ENCODE results near the gene RABAC1. TPM values are rescaled to one million over a fixed set of nuclear protein-coding genes. Genes with fewer than 3 reads are reported as not detected.

The RABAC1 gene
- total RNA-seq, 1 donor from 2014 or later, result 41.3 TPM

- intact Hi-C loops (cut with micrococcal nuclease), result no loop called here
- H3K9me3 Mint-ChIP-seq, result no peaks in the 10 kb centered on the region
- H3K36me3 Mint-ChIP-seq (ENCODE audit: low read depth), result no peaks in the 10 kb centered on the region
- no peak overlapping the region for H3K27ac Mint-ChIP-seq
- H3K4me1 Mint-ChIP-seq (ENCODE audit: low read depth), result no peaks in the 10 kb centered on the region
- H3K4me3 Mint-ChIP-seq, result no peak overlapping the region
- peaks cover 3% of the 10 kb centered on the region for H3K27me3 Mint-ChIP-seq (ENCODE audit: insufficient read depth)
- no peak for DNase-seq (ENCODE audit: low spot score)
Observed at GRCh38 chr19:41977916-41978315, 18.8 kb upstream of the RABAC1 start.

GRCh38 chr19:41974652-41975051 is 15.5 kb upstream of the RABAC1 start:
- Mint-ChIP-seq H3K4me1 (ENCODE audit: low read depth) (no peaks in the 10 kb centered on the region), H3K36me3 (ENCODE audit: low read depth) (no peaks in the 10 kb centered on the region), H3K27ac (no peak overlapping the region), H3K9me3 (no peaks in the 10 kb centered on the region), H3K4me3 (no peak overlapping the region), H3K27me3 (ENCODE audit: insufficient read depth) (no peaks in the 10 kb centered on the region)
- no peak for DNase-seq (ENCODE audit: low spot score)
- intact Hi-C loops (cut with micrococcal nuclease), result no loop called here

GRCh38 chr19:41971363-41971762 is 12.2 kb upstream of the RABAC1 start:
- Mint-ChIP-seq H3K4me1 (ENCODE audit: low read depth) (no peaks in the 10 kb centered on the region), H3K4me3 (no peak overlapping the region), H3K36me3 (ENCODE audit: low read depth) (no peaks in the 10 kb centered on the region), H3K27me3 (ENCODE audit: insufficient read depth) (peaks cover 3% of the 10 kb centered on the region), H3K9me3 (no peaks in the 10 kb centered on the region), H3K27ac (no peak overlapping the region)
- intact Hi-C loops (cut with micrococcal nuclease), result no loop called here
- DNase-seq (ENCODE audit: low spot score), result no peak

GRCh38 chr19:41969772-41970458 is 10.8 kb upstream of the RABAC1 start:
- intact Hi-C loops (cut with micrococcal nuclease), result no loop called here

GRCh38 chr19:41968751-41969595 is 9.9 kb upstream of the RABAC1 start:
- Mint-ChIP-seq H3K36me3 (ENCODE audit: low read depth) (no peaks in the 10 kb centered on the region), H3K4me3 (no peak overlapping the region), H3K4me1 (ENCODE audit: low read depth) (no peaks in the 10 kb centered on the region), H3K9me3 (no peaks in the 10 kb centered on the region), H3K27ac (no peak overlapping the region), H3K27me3 (ENCODE audit: insufficient read depth) (peaks cover 3% of the 10 kb centered on the region)
- intact Hi-C loops (cut with micrococcal nuclease), result no loop called here
- DNase-seq (ENCODE audit: low spot score), result no peak

More at GRCh38 chr19:41969772-41970458, 10.8 kb upstream of the RABAC1 start:
- no peak for DNase-seq (ENCODE audit: low spot score)
- Mint-ChIP-seq H3K4me1 (ENCODE audit: low read depth) (no peaks in the 10 kb centered on the region), H3K27me3 (ENCODE audit: insufficient read depth) (peaks cover 3% of the 10 kb centered on the region), H3K9me3 (no peaks in the 10 kb centered on the region), H3K27ac (no peak overlapping the region), H3K4me3 (no peak overlapping the region), H3K36me3 (ENCODE audit: low read depth) (no peaks in the 10 kb centered on the region)

GRCh38 chr19:41967054-41967783 is 8.1 kb upstream of the RABAC1 start:
- intact Hi-C loops (cut with micrococcal nuclease), result no loop called here
- H3K27me3 Mint-ChIP-seq (ENCODE audit: insufficient read depth), result peaks cover 4% of the 10 kb centered on the region
- H3K27ac Mint-ChIP-seq, result no peak overlapping the region
- H3K4me1 Mint-ChIP-seq (ENCODE audit: low read depth), result no peaks in the 10 kb centered on the region
- H3K4me3 Mint-ChIP-seq, result no peak overlapping the region
- no peaks in the 10 kb centered on the region for H3K9me3 Mint-ChIP-seq
- no peaks in the 10 kb centered on the region for H3K36me3 Mint-ChIP-seq (ENCODE audit: low read depth)
- no peak for DNase-seq (ENCODE audit: low spot score)

- H3K4me1 Mint-ChIP-seq (ENCODE audit: low read depth), result no peaks in the 10 kb centered on the region
- intact Hi-C loops (cut with micrococcal nuclease), result no loop called here
- H3K27ac Mint-ChIP-seq, result no peak overlapping the region
- H3K9me3 Mint-ChIP-seq, result no peaks in the 10 kb centered on the region
- H3K4me3 Mint-ChIP-seq, result no peak overlapping the region
- no peaks in the 10 kb centered on the region for H3K36me3 Mint-ChIP-seq (ENCODE audit: low read depth)
- DNase-seq (ENCODE audit: low spot score), result no peak
- H3K27me3 Mint-ChIP-seq (ENCODE audit: insufficient read depth), result peaks cover 4% of the 10 kb centered on the region
Observed at GRCh38 chr19:41965106-41965505, 6.0 kb upstream of the RABAC1 start.

GRCh38 chr19:41960973-41961372 is 1.9 kb upstream of the RABAC1 start:
- no peaks in the 10 kb centered on the region for H3K36me3 Mint-ChIP-seq (ENCODE audit: low read depth)
- H3K9me3 Mint-ChIP-seq, result no peaks in the 10 kb centered on the region
- H3K27ac Mint-ChIP-seq, result no peak overlapping the region
- intact Hi-C loops (cut with micrococcal nuclease), result no loop called here
- no peak for DNase-seq (ENCODE audit: low spot score)
- peak overlapping the region; percentile 52 for H3K4me3 Mint-ChIP-seq
- peaks cover 17% of the 10 kb centered on the region for H3K4me1 Mint-ChIP-seq (ENCODE audit: low read depth)
- H3K27me3 Mint-ChIP-seq (ENCODE audit: insufficient read depth), result peaks cover 2% of the 10 kb centered on the region

- H3K36me3 Mint-ChIP-seq (ENCODE audit: low read depth), result no peaks in the 10 kb centered on the region
Observed at GRCh38 chr19:41958367-41959055, 610 bp downstream of the RABAC1 start.

GRCh38 chr19:41957838-41958366 is 1.2 kb downstream of the RABAC1 start:
- intact Hi-C loops (cut with micrococcal nuclease), result loop anchor here (1.0 to 2.0 kb wide), 2 partner anchors 13 to 87 kb away; no protein-coding TSS in a partner anchor
- Mint-ChIP-seq H3K4me3 (peak overlapping the region; percentile 88), H3K27ac (peak overlapping the region; percentile 89), H3K4me1 (ENCODE audit: low read depth) (peaks cover 17% of the 10 kb centered on the region), H3K27me3 (ENCODE audit: insufficient read depth) (no peaks in the 10 kb centered on the region), H3K36me3 (ENCODE audit: low read depth) (no peaks in the 10 kb centered on the region), H3K9me3 (no peaks in the 10 kb centered on the region)
- peak; percentile 31 for DNase-seq (ENCODE audit: low spot score)

More at GRCh38 chr19:41958367-41959055, 610 bp downstream of the RABAC1 start:
- Mint-ChIP-seq H3K4me3 (peak overlapping the region; percentile 88), H3K4me1 (ENCODE audit: low read depth) (peaks cover 17% of the 10 kb centered on the region), H3K9me3 (no peaks in the 10 kb centered on the region), H3K27me3 (ENCODE audit: insufficient read depth) (peaks cover 2% of the 10 kb centered on the region), H3K27ac (peak overlapping the region; percentile 89)
- DNase-seq (ENCODE audit: low spot score), result peak; percentile 84
- intact Hi-C loops (cut with micrococcal nuclease), result loop anchor here (1.0 to 2.0 kb wide), 8 partner anchors 14 to 561 kb away; partner anchors contain the start of genes BCKDHA and EXOSC5

GRCh38 chr19:41957161-41957837 is 1.8 kb downstream of the RABAC1 start:
- intact Hi-C loops (cut with micrococcal nuclease), result no loop called here
- peak overlapping the region; percentile 88 for H3K4me3 Mint-ChIP-seq
- H3K4me1 Mint-ChIP-seq (ENCODE audit: low read depth), result peaks cover 17% of the 10 kb centered on the region
- peak overlapping the region; percentile 89 for H3K27ac Mint-ChIP-seq
- DNase-seq (ENCODE audit: low spot score), result no peak
- no peaks in the 10 kb centered on the region for H3K36me3 Mint-ChIP-seq (ENCODE audit: low read depth)
- H3K9me3 Mint-ChIP-seq, result no peaks in the 10 kb centered on the region
- no peaks in the 10 kb centered on the region for H3K27me3 Mint-ChIP-seq (ENCODE audit: insufficient read depth)

- Mint-ChIP-seq H3K27ac (no peak overlapping the region), H3K9me3 (no peaks in the 10 kb centered on the region), H3K4me3 (no peak overlapping the region), H3K36me3 (ENCODE audit: low read depth) (no peaks in the 10 kb centered on the region), H3K27me3 (ENCODE audit: insufficient read depth) (no peaks in the 10 kb centered on the region), H3K4me1 (ENCODE audit: low read depth) (peaks cover 21% of the 10 kb centered on the region)
- DNase-seq (ENCODE audit: low spot score), result no peak
- intact Hi-C loops (cut with micrococcal nuclease), result no loop called here
Observed at GRCh38 chr19:41956621-41957020, 2.5 kb downstream of the RABAC1 start.
